ENCODE data around the gene UGT1A10.
"Not testable (repeated sequence)": the region's sequence is repeated elsewhere in the genome, so short reads cannot be mapped to it uniquely, and the experiment has no call there.

UGT1A10 gene

DNA sequence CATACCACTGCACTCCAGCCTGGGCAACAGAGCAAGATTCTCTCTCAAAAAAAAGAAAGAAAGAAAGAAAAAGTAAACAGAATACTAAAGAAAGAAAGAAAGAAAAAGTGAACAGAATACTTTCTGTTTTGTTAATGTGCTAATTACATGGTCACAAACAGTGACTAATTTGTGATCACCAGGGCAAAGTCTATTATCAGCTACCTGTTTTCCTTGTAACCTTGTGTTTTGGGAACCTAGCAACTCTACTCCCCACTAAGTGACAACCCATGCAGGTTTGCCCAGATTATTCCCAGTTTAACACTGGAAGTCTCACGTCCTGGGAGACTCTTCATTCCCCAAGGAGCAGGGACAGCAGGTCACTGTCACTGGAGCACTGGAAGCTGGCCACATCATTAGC, 18.8 kb downstream of the UGT1A10 start:
- in situ Hi-C loops (cut with MboI; ENCODE audit: low sequenced_read_pairs, unreplicated experiment) = no loop called here
- no peak for DNase-seq (ENCODE audit: low spot score)
- TF ChIP-seq, protein P1, sequence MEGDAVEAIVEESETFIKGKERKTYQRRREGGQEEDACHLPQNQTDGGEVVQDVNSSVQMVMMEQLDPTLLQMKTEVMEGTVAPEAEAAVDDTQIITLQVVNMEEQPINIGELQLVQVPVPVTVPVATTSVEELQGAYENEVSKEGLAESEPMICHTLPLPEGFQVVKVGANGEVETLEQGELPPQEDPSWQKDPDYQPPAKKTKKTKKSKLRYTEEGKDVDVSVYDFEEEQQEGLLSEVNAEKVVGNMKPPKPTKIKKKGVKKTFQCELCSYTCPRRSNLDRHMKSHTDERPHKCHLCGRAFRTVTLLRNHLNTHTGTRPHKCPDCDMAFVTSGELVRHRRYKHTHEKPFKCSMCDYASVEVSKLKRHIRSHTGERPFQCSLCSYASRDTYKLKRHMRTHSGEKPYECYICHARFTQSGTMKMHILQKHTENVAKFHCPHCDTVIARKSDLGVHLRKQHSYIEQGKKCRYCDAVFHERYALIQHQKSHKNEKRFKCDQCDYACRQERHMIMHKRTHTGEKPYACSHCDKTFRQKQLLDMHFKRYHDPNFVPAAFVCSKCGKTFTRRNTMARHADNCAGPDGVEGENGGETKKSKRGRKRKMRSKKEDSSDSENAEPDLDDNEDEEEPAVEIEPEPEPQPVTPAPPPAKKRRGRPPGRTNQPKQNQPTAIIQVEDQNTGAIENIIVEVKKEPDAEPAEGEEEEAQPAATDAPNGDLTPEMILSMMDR (IDR thresholded peaks at IDR 0.05; ENCODE audit: borderline replicate concordance, control extremely low read depth, extremely low read depth, insufficient read depth, missing control alignments) = no peak

DNA sequence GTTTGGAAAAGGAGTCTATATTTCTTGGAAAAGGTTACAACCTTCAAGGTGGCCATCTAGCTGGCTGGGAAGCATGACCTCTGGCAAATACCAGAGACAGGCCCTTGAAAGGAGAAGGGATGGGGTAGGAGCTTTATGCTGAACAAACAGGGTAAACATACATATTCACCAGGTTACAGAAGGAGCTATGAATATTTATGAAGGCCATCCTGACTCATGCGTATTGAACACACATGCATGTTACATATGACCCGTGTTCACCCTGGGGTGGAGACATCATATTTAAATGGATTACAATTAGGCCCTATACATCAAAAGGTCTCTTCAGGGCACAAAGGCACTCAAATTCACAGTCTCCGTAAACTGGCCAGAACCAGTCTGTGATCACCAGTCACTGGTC, 19.7 kb downstream of the UGT1A10 start:
- in situ Hi-C loops (cut with MboI; ENCODE audit: low sequenced_read_pairs, unreplicated experiment); DNase-seq (ENCODE audit: low spot score): not testable (repeated sequence)

DNA sequence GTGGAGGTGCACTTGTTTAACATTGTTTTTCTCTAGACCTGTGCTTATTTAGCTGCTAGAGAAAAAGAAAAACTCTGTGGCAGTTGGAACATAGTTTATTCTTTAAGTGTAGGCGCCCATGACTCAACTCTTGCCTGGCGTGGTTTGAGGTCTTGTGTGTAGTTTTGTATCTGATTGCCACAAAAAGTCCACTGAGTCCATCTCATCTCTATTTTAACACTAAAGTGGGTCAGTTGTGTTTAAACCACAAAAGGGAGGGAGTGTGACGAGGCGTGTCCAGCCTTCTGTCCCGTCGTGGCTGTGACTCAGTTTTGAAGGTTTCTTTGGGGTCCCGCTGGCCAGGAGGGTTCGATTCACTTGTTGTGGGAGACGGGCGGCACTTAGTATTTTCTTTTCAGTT, 20.2 kb downstream of the UGT1A10 start:
- in situ Hi-C loops (cut with MboI; ENCODE audit: low sequenced_read_pairs, unreplicated experiment) = no loop called here
- TF ChIP-seq, protein P1 (IDR thresholded peaks at IDR 0.05; ENCODE audit: borderline replicate concordance, control extremely low read depth, extremely low read depth, insufficient read depth, missing control alignments) = no peak
- DNase-seq (ENCODE audit: low spot score) = no peak

DNA sequence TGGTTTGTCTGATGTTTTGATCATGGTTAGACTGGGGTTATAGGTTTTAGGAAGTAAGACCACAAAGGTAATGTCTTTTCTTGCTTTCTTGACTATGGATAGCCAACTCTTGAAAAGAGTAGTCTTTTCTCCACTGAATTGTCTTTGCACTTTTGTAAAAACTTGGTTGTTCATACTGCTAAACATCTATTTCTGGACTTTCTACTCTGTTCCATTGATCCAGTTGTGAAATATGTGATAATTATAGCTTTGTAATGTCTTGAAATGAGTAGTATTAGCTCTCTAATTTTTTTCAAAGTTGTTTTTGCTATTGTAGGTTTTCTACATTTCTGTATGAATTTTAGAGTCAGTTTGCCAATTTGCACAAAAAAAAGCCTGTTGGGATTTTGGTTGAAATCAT, 22.4 kb downstream of the UGT1A10 start:
- TF ChIP-seq, protein P1 (IDR thresholded peaks at IDR 0.05; ENCODE audit: borderline replicate concordance, control extremely low read depth, extremely low read depth, insufficient read depth, missing control alignments) = no peak
- DNase-seq (ENCODE audit: low spot score) = no peak
- in situ Hi-C loops (cut with MboI; ENCODE audit: low sequenced_read_pairs, unreplicated experiment) = no loop called here

DNA sequence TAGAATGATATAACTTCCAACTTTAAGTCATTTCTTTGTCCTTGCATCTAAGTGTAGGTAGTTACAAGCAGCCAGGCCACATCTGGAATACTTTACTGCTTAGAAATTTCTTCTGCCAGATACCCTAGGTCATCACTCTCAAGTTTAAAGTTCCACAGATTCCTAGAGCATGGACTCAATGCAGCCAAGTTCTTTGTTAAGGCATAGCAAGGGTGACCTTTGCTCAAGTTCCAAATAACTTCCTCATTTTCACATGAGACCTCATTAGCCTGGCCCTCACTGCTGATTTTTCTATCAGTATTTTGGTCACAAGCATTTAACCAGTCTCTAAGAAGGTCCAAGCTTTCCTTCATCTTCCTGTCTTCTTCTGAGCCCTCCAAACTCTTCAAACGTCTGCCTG, 27.7 kb downstream of the UGT1A10 start:
- TF ChIP-seq, protein P1 (IDR thresholded peaks at IDR 0.05; ENCODE audit: borderline replicate concordance, control extremely low read depth, extremely low read depth, insufficient read depth, missing control alignments) = no peak
- DNase-seq (ENCODE audit: low spot score) = no peak
- in situ Hi-C loops (cut with MboI; ENCODE audit: low sequenced_read_pairs, unreplicated experiment) = no loop called here

DNA sequence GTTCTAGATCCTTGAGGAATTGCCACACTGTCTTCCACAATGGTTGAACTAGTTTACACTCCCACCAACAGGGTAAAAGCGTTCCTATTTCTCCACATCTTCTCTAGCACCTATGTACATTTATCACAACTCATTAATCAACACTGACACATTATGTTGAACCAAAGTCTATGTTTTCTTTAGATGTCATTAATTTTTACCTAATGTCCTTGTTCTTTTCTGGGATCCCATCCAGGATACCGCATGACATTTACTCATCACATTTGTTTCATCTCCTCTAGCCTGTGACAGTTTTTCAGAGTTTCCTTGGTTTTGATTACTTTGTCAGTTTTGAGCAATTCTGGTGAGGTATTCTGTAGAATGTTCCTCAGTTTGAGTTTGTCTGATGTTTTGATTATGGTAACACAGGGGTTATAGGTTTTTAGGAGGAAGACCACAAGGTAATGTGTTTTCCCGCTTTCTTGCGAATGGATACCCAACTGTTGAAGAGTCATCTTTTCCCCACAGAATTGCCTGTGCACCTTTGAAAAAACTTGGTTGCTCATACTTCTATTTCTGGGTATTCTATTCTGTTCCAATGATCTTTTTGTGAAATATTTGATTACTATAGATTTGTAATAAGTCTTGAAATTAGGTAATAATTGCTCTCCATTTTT, 32.5 kb downstream of the UGT1A10 start:
- no peak for DNase-seq (ENCODE audit: low spot score)
- TF ChIP-seq, protein P1 (IDR thresholded peaks at IDR 0.05; ENCODE audit: borderline replicate concordance, control extremely low read depth, extremely low read depth, insufficient read depth, missing control alignments) = no peak
- in situ Hi-C loops (cut with MboI; ENCODE audit: low sequenced_read_pairs, unreplicated experiment) = no loop called here

DNA sequence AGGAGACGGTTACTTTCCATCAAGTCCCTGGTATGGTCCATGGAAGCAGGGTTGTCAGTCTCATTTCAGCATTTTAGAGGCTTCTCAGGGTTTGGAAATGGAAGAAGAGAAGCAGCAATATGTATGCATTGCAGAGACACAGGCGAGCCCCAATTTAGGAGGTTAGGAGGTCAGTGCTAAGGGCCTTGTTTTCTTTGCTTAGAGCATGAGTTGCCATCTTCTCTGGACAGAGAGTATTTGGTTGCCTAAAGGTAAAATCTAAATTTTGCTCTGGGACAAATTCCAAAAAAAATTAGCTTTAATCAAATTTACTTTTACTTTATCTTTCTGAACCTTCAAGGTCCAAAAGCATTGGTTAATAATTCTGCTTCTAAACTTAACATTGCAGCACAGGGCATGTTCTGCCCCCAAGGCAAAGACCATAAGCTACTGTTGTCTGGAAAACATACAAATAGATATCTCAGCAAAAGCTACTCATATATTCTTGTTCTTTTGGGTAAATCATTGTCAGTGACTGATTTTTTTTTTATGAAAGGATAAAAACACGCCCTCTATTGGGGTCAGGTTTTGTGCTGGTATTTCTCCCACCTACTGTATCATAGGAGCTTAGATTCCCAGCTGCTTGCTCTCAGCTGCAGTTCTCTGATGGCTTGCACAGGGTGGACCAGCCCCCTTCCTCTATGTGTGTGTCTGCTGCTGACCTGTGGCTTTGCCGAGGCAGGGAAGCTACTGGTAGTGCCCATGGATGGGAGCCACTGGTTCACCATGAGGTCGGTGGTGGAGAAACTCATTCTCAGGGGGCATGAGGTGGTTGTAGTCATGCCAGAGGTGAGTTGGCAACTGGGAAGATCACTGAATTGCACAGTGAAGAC, 35.3 kb downstream of the UGT1A10 start, which contains the start of gene UGT1A9:
UGT1A9 (plus strand) TSS at position 609 of the 872 bp plus-strand sequence; CDS start at position 646, 37 bp downstream.
- TF ChIP-seq, protein P1 (IDR thresholded peaks at IDR 0.05; ENCODE audit: borderline replicate concordance, control extremely low read depth, extremely low read depth, insufficient read depth, missing control alignments) = no peak
- in situ Hi-C loops (cut with MboI; ENCODE audit: low sequenced_read_pairs, unreplicated experiment) = no loop called here
- DNase-seq (ENCODE audit: low spot score) = no peak
